ENCODE data around the gene ALDH3A2. TPM values are rescaled to one million over a fixed set of nuclear protein-coding genes. Genes with fewer than 3 reads are reported as not detected.

Gene ALDH3A2
- total RNA-seq, 1 donor from 2014 or later, result 138 TPM

GRCh38 chr17:19631905-19632304 lies 16.6 kb upstream of the ALDH3A2 start:
- TF ChIP-seq EZH2phosphoT487 (IDR thresholded peaks at IDR 0.05) (no peak), CTCF (IDR thresholded peaks at IDR 0.05) (no peak), EZH2 (IDR thresholded peaks at IDR 0.05) (no peak)
- Mint-ChIP-seq H3K9me3 (no peaks in the 10 kb centered on the region), H3K27me3 (ENCODE audit: insufficient read depth, low read depth) (no peaks in the 10 kb centered on the region), H3K4me3 (no peak overlapping the region), H3K4me1 (no peaks in the 10 kb centered on the region), H3K27ac (no peak overlapping the region), H3K36me3 (no peaks in the 10 kb centered on the region)
- DNase-seq (ENCODE audit: low spot score), result no peak
- Histone ChIP-seq H2AFZ (replicated peaks) (no peak overlapping the region), H3K9me3 (ENCODE audit: low read depth) (no peaks in the 10 kb centered on the region), H3K36me3 (no peaks in the 10 kb centered on the region), H3K4me1 (no peaks in the 10 kb centered on the region), H4K20me1 (ENCODE audit: low read depth) (no peaks in the 10 kb centered on the region), H3F3A (ENCODE audit: low read depth) (no peaks in the 10 kb centered on the region), H3K9ac (no peak overlapping the region), H3K79me2 (ENCODE audit: low read depth) (no peaks in the 10 kb centered on the region), H3K27ac (no peak overlapping the region), H3K27me3 (no peaks in the 10 kb centered on the region), H3K4me3 (no peak overlapping the region), H3K4me2 (no peak overlapping the region)

GRCh38 chr17:19641687-19642372 lies 6.7 kb upstream of the ALDH3A2 start:
- TF ChIP-seq EZH2phosphoT487 (IDR thresholded peaks at IDR 0.05), result no peak
- no peak for TF ChIP-seq CTCF (IDR thresholded peaks at IDR 0.05)
- no peak for TF ChIP-seq EZH2 (IDR thresholded peaks at IDR 0.05)
- no peak overlapping the region for H3K4me3 ChIP-seq
- Mint-ChIP-seq H3K27ac (no peak overlapping the region), H3K9me3 (no peaks in the 10 kb centered on the region), H3K27me3 (ENCODE audit: insufficient read depth, low read depth) (peaks cover 3% of the 10 kb centered on the region), H3K4me3 (no peak overlapping the region), H3K36me3 (no peaks in the 10 kb centered on the region), H3K4me1 (peaks cover 20% of the 10 kb centered on the region)
- H3F3A ChIP-seq (ENCODE audit: low read depth), result peaks cover 9% of the 10 kb centered on the region
- H3K4me2 ChIP-seq, result no peak overlapping the region
- H3K79me2 ChIP-seq (ENCODE audit: low read depth), result no peaks in the 10 kb centered on the region
- H3K9ac ChIP-seq, result no peak overlapping the region
- DNase-seq (ENCODE audit: low spot score), result no peak
- H3K36me3 ChIP-seq, result no peaks in the 10 kb centered on the region
- peaks cover 12% of the 10 kb centered on the region for H3K4me1 ChIP-seq
- H2AFZ ChIP-seq (replicated peaks), result peak overlapping the region; percentile 59
- H3K9me3 ChIP-seq (ENCODE audit: low read depth), result no peaks in the 10 kb centered on the region
- no peaks in the 10 kb centered on the region for H3K27me3 ChIP-seq
- H4K20me1 ChIP-seq (ENCODE audit: low read depth), result no peaks in the 10 kb centered on the region
- H3K27ac ChIP-seq, result no peak overlapping the region

- Histone ChIP-seq H3K9me3 (ENCODE audit: low read depth) (no peaks in the 10 kb centered on the region), H3K36me3 (no peaks in the 10 kb centered on the region), H4K20me1 (ENCODE audit: low read depth) (no peaks in the 10 kb centered on the region), H3K27me3 (no peaks in the 10 kb centered on the region), H3K4me3 (no peak overlapping the region), H3K27ac (no peak overlapping the region), H3F3A (ENCODE audit: low read depth) (peaks cover 15% of the 10 kb centered on the region), H3K4me2 (peak overlapping the region; percentile 16), H3K4me1 (peaks cover 18% of the 10 kb centered on the region), H3K79me2 (ENCODE audit: low read depth) (no peaks in the 10 kb centered on the region), H3K9ac (no peak overlapping the region), H2AFZ (replicated peaks) (peak overlapping the region; percentile 59)
- Mint-ChIP-seq H3K9me3 (no peaks in the 10 kb centered on the region), H3K4me1 (peaks cover 26% of the 10 kb centered on the region), H3K27me3 (ENCODE audit: insufficient read depth, low read depth) (peaks cover 3% of the 10 kb centered on the region), H3K4me3 (no peak overlapping the region), H3K36me3 (no peaks in the 10 kb centered on the region), H3K27ac (no peak overlapping the region)
- DNase-seq (ENCODE audit: low spot score), result no peak
- TF ChIP-seq EZH2phosphoT487 (IDR thresholded peaks at IDR 0.05) (no peak), CTCF (IDR thresholded peaks at IDR 0.05) (no peak), EZH2 (IDR thresholded peaks at IDR 0.05) (no peak)
These were observed 6.1 kb upstream of the ALDH3A2 start for GRCh38 chr17:19642373-19642893.

Measured in neural progenitor cell (in vitro differentiated cells).